LNCaP clone FGC (cell line): ENCODE measurements around the gene TEX13C.

Experiments
- DNase-seq: peaks from one replicate; pipeline ENCODE4 v3.0.0-alpha.2; 2011; ENCODE audit warnings: low read depth
- H3K4me3 ChIP-seq: 2 replicates; pipeline ENCODE4 v1.5.1; 2011; ENCODE audit warnings: mild to moderate bottlenecking, low read depth, low read length, control low read depth
- CTCF ChIP-seq: IDR thresholded peaks from 2 replicates; pipeline ENCODE4 v1.5.1; 2012; ENCODE audit warnings: mild to moderate bottlenecking; ENCODE audit not compliant: control insufficient read depth, insufficient read depth; ENCODE audit errors: extremely low read depth

Gene TEX13C

GRCh38 chrX:125319646-125320521 lies at the start of gene TEX13C:
Gene TEX13C, plus strand, starts transcription at chrX:125319871. Its CDS starts 249 bp downstream, at chrX:125320120.
- no peak for DNase-seq
- no peak within 1 kb of the TSS for H3K4me3 ChIP-seq
- no peak for TF ChIP-seq CTCF

- no peak for TF ChIP-seq CTCF
- no peak for DNase-seq
- no peak overlapping the region for H3K4me3 ChIP-seq
These were observed 32.4 kb upstream of the TEX13C start for GRCh38 chrX:125287282-125287681.

- DNase-seq = no peak
These were observed 31.3 kb upstream of the TEX13C start for GRCh38 chrX:125288343-125288742.

GRCh38 chrX:125289209-125289608 lies 30.5 kb upstream of the TEX13C start:
- no peak overlapping the region for H3K4me3 ChIP-seq
- no peak for DNase-seq
- no peak for TF ChIP-seq CTCF

More at GRCh38 chrX:125288343-125288742, 31.3 kb upstream of the TEX13C start:
- TF ChIP-seq CTCF = no peak
- no peak overlapping the region for H3K4me3 ChIP-seq

GRCh38 chrX:125289920-125290319 lies 29.8 kb upstream of the TEX13C start:
- no peak for TF ChIP-seq CTCF
- no peak for DNase-seq
- H3K4me3 ChIP-seq = no peak overlapping the region

GRCh38 chrX:125291124-125291523 lies 28.5 kb upstream of the TEX13C start:
- no peak for TF ChIP-seq CTCF
- DNase-seq = no peak
- H3K4me3 ChIP-seq = no peak overlapping the region
